Measurements from ENCODE around the gene SRSF4. TPM values are rescaled to one million over a fixed set of nuclear protein-coding genes. Genes with fewer than 3 reads are reported as not detected.
A peak's percentile ranks its signal among the peaks of the same experiment; 100 is the strongest.

The SRSF4 gene
- total and polyA plus RNA-seq, 10 of the 15 experiments (the other 5 are each of a cell fraction or from before 2014, with no cell fraction given), result 17.2 to 107 (median 78.6) TPM

DNA sequence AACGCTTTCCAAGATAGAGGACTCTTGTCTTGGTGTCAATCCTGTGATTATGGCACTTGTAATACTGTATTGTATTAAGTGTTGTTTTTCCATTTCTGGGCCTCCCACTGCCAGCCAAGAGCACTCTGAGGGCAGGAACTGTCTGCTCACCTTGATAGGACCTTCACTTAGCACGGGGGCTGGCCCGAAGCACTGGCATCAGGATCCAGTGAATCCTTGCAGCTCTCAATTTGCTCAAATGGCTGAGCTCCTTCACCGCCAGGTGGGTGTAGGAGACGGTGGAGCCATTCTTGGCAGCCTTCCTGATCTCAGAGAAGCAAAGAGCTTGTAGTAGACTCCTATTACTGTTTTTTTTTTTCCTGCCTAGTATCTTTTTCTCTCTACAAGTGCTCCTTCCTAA lies 31.4 kb upstream of the SRSF4 start:
- Histone ChIP-seq H4K20me1 (ENCODE audit: control insufficient read depth, insufficient read depth) (no peaks in the 10 kb centered on the region), H3K9ac (ENCODE audit: control insufficient read depth, insufficient read depth, low read length) (no peak overlapping the region), H3K27me3 (replicated peaks in 1 of 2; ENCODE audit: control insufficient read depth in 2 of 2, insufficient read depth in 2 of 2, low read length in 1 of 2) (no peaks in the 10 kb centered on the region), H3K4me1 (ENCODE audit: control insufficient read depth, insufficient read depth, low read length) (peaks cover 13% of the 10 kb centered on the region; the same call in 1 of the 2 replicates), H3K4me3 (no peak overlapping the region), H3K9me3 (replicated peaks; ENCODE audit: control insufficient read depth, insufficient read depth, low read length) (no peaks in the 10 kb centered on the region), H2AFZ (ENCODE audit: control insufficient read depth, low read depth, low read length) (no peak overlapping the region), H3K4me2 (ENCODE audit: control insufficient read depth, insufficient read depth) (no peak overlapping the region), H3K36me3 (ENCODE audit: control insufficient read depth in 2 of 2, insufficient read depth in 2 of 2, low read length in 1 of 2) (no peaks in the 10 kb centered on the region; a peak in 1 of 4 replicates), H3K27ac (ENCODE audit: control insufficient read depth, insufficient read depth) (no peak overlapping the region), H3K79me2 (ENCODE audit: control insufficient read depth, insufficient read depth, low read length) (no peaks in the 10 kb centered on the region)
- DNase-seq (ENCODE audit: low read depth, low spot score) (no peak), ATAC-seq (no peak), FAIRE-seq (no peak)
- in situ Hi-C loops (cut with MboI), result no loop called here
- ChIA-PET RAD21 (ENCODE audit: unreplicated experiment) (no interaction called here), POLR2A (no interaction called here), CTCF (no interaction called here), SMC1A (ENCODE audit: uncharacterized antibody, unreplicated experiment) (no interaction called here)
- no TSS peak for BruUV-seq (replicated peaks)
- intact Hi-C loops (cut with micrococcal nuclease; ENCODE audit: unreplicated experiment), result no loop called here
- 97% methylated on average over 5 of the region's 5 CpGs for WGBS (ENCODE audit: insufficient coverage, insufficient replicate concordance, low lambda C conversion rate, missing lambda C conversion rate)
- no peak for TF ChIP-seq HDAC2 (IDR thresholded peaks at IDR 0.05)
- TF ChIP-seq, protein P1, sequence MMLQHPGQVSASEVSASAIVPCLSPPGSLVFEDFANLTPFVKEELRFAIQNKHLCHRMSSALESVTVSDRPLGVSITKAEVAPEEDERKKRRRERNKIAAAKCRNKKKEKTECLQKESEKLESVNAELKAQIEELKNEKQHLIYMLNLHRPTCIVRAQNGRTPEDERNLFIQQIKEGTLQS (IDR thresholded peaks at IDR 0.05; ENCODE audit: borderline replicate concordance, extremely low read depth, low read depth, low read length), result no peak
- TF ChIP-seq CBX3 (IDR thresholded peaks at IDR 0.05; ENCODE audit: borderline replicate concordance, low read depth), result no peak

DNA sequence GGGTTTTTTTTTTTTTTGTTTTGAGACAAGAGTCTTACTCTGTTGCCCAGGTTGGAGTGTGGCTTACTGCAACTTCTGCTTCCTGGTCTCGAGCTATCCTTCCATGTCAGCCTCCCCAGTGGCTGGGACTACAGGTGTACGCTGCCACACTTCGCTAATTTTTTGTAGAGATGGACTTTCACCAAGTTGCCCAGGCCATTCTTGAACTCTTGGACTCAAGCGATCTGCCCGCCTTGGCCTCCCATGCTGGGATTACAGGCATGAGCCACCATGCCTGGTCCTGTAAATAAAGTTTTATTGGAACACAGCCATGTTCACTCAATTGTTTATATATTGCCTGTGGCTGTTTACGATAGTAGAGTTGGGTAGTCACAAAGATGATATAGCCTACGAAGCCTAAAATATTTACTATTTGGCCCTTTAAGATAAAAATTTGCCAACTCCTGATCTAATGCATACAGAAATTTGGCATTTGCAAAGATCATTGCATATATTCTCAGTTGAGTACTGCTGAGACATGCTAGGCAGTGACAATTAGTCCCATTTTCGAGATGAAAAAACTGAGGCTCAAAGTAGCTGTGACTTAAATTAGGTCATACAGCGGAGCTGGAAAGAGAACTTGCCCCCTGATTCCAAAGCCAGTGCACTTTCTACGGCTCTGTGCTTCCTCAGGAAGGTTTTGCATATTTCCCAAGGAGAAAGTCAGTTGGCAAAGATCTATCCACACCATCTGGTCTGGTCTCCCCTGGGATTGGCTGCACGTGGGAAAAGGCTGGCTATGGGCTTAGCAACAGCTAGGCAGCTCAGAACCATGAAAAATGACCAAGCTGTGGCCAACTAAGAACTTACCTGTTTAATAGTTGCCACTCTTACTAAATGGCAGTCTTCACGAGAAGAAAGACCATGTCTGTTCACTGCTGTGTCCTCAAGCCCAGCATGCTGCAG lies 29.7 kb upstream of the SRSF4 start:
- no peak for FAIRE-seq
- CTCF ChIA-PET, result interaction anchor here (2.0 to 2.7 kb wide), 2 partner anchors 9 to 29 kb away, joined by 5 to 14 read pairs; no protein-coding TSS in a partner anchor
- TF ChIP-seq, protein P2, sequence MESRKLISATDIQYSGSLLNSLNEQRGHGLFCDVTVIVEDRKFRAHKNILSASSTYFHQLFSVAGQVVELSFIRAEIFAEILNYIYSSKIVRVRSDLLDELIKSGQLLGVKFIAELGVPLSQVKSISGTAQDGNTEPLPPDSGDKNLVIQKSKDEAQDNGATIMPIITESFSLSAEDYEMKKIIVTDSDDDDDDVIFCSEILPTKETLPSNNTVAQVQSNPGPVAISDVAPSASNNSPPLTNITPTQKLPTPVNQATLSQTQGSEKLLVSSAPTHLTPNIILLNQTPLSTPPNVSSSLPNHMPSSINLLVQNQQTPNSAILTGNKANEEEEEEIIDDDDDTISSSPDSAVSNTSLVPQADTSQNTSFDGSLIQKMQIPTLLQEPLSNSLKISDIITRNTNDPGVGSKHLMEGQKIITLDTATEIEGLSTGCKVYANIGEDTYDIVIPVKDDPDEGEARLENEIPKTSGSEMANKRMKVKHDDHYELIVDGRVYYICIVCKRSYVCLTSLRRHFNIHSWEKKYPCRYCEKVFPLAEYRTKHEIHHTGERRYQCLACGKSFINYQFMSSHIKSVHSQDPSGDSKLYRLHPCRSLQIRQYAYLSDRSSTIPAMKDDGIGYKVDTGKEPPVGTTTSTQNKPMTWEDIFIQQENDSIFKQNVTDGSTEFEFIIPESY (IDR thresholded peaks at IDR 0.05), result peak; percentile 40; the same call in 1 of the 2 replicates
- TF ChIP-seq IRF4 (IDR thresholded peaks at IDR 0.05; ENCODE audit: low read depth, low read length) (no peak), KLF5 (IDR thresholded peaks at IDR 0.05; ENCODE audit: partially characterized antibody) (no peak)
- TF ChIP-seq, protein P3, sequence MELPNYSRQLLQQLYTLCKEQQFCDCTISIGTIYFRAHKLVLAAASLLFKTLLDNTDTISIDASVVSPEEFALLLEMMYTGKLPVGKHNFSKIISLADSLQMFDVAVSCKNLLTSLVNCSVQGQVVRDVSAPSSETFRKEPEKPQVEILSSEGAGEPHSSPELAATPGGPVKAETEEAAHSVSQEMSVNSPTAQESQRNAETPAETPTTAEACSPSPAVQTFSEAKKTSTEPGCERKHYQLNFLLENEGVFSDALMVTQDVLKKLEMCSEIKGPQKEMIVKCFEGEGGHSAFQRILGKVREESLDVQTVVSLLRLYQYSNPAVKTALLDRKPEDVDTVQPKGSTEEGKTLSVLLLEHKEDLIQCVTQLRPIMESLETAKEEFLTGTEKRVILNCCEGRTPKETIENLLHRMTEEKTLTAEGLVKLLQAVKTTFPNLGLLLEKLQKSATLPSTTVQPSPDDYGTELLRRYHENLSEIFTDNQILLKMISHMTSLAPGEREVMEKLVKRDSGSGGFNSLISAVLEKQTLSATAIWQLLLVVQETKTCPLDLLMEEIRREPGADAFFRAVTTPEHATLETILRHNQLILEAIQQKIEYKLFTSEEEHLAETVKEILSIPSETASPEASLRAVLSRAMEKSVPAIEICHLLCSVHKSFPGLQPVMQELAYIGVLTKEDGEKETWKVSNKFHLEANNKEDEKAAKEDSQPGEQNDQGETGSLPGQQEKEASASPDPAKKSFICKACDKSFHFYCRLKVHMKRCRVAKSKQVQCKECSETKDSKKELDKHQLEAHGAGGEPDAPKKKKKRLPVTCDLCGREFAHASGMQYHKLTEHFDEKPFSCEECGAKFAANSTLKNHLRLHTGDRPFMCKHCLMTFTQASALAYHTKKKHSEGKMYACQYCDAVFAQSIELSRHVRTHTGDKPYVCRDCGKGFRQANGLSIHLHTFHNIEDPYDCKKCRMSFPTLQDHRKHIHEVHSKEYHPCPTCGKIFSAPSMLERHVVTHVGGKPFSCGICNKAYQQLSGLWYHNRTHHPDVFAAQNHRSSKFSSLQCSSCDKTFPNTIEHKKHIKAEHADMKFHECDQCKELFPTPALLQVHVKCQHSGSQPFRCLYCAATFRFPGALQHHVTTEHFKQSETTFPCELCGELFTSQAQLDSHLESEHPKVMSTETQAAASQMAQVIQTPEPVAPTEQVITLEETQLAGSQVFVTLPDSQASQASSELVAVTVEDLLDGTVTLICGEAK (IDR thresholded peaks at IDR 0.05; ENCODE audit: borderline replicate concordance), result peak; percentile 85

More for the DNA sequence above, 29.7 kb upstream of the SRSF4 start:
- in situ Hi-C loops (cut with MboI), result no loop called here
- peaks cover 0 to under 1% of the 10 kb centered on the region in 2 experiments; a peak in 1 of 4 replicates for H3K36me3 ChIP-seq (ENCODE audit: control insufficient read depth in 2 of 2, insufficient read depth in 2 of 2, low read length in 1 of 2)
- peak; percentile 40 for ATAC-seq
- no peak overlapping the region for H2AFZ ChIP-seq (ENCODE audit: control insufficient read depth, low read depth, low read length)
- no peak overlapping the region for H3K9ac ChIP-seq (ENCODE audit: control insufficient read depth, insufficient read depth, low read length)
- H4K20me1 ChIP-seq (ENCODE audit: control insufficient read depth, insufficient read depth), result no peaks in the 10 kb centered on the region
- ChIA-PET RAD21 (ENCODE audit: unreplicated experiment) (interaction anchor here (0.7 to 0.9 kb wide), 2 partner anchors 329 to 1680 kb away, joined by 3 read pairs; no protein-coding TSS in a partner anchor), POLR2A (interaction anchor here (0.6 to 1.2 kb wide), 4 partner anchors 28 to 797 kb away, joined by 3 to 7 read pairs (median 5); partner anchors contain the start of gene SRSF4), SMC1A (ENCODE audit: uncharacterized antibody, unreplicated experiment) (interaction anchor here (0.6 to 1.6 kb wide), 3 partner anchors 9 to 335 kb away, joined by 3 to 4 read pairs (median 4); no protein-coding TSS in a partner anchor)
- H3K27ac ChIP-seq (ENCODE audit: control insufficient read depth, insufficient read depth), result peak overlapping the region; percentile 75
- no peak for DNase-seq (ENCODE audit: low read depth, low spot score)
- peaks cover 13% of the 10 kb centered on the region; the same call in 1 of the 2 replicates for H3K4me1 ChIP-seq (ENCODE audit: control insufficient read depth, insufficient read depth, low read length)
- no peak overlapping the region for H3K4me3 ChIP-seq
- no TSS peak for BruUV-seq (replicated peaks)
- H3K9me3 ChIP-seq (replicated peaks; ENCODE audit: control insufficient read depth, insufficient read depth, low read length), result no peaks in the 10 kb centered on the region
- WGBS (ENCODE audit: insufficient coverage, insufficient replicate concordance, low lambda C conversion rate, missing lambda C conversion rate), result 90% methylated on average over 12 of the region's 12 CpGs
- no peaks in the 10 kb centered on the region for H3K27me3 ChIP-seq (replicated peaks in 1 of 2; ENCODE audit: control insufficient read depth in 2 of 2, insufficient read depth in 2 of 2, low read length in 1 of 2)
- intact Hi-C loops (cut with micrococcal nuclease; ENCODE audit: unreplicated experiment), result loop anchor here (2.0 kb wide), 1 partner anchor 29 kb away; no protein-coding TSS in a partner anchor
- no peaks in the 10 kb centered on the region for H3K79me2 ChIP-seq (ENCODE audit: control insufficient read depth, insufficient read depth, low read length)
- H3K4me2 ChIP-seq (ENCODE audit: control insufficient read depth, insufficient read depth), result no peak overlapping the region

All from GM12878 (cell line).